ENCODE data around the gene MYZAP. TPM values are rescaled to one million over a fixed set of nuclear protein-coding genes. Genes with fewer than 3 reads are reported as not detected.

MYZAP gene
- total RNA-seq, 1 experiment from 2014 or later = 0.63 TPM

GRCh38 chr15:57594479-57594878 is 2.8 kb downstream of the MYZAP start:
- Mint-ChIP-seq H3K36me3 (ENCODE audit: insufficient read depth in 1 of 3, low read depth in 3 of 3) (no peaks in the 10 kb centered on the region), H3K4me3 (no peak overlapping the region), H3K27me3 (ENCODE audit: low read depth) (peaks cover 43% of the 10 kb centered on the region), H3K9me3 (no peaks in the 10 kb centered on the region), H3K4me1 (peaks cover 16 to 20% of the 10 kb centered on the region in 2 experiments), H3K27ac (no peak overlapping the region)
- no peak overlapping the region for H3K56ac ChIP-seq (ENCODE audit: insufficient read length, low read depth, low read length)
- H3K79me2 ChIP-seq (ENCODE audit: insufficient read depth, low read length) = no peaks in the 10 kb centered on the region
- no peaks in the 10 kb centered on the region for H3K9me3 ChIP-seq (ENCODE audit: control insufficient read depth, low read depth, low read length)
- H3K18ac ChIP-seq (ENCODE audit: insufficient read length, low read depth, low read length) = no peak overlapping the region
- H3K4me2 ChIP-seq (ENCODE audit: insufficient read depth, insufficient read length, low read length) = no peak overlapping the region
- H3K23me2 ChIP-seq (ENCODE audit: insufficient read length, low read depth, low read length, poor library complexity, severe bottlenecking) = peaks cover 3% of the 10 kb centered on the region
- no peak for DNase-seq
- H3T11ph ChIP-seq (ENCODE audit: low read length) = no peak overlapping the region
- H4K91ac ChIP-seq (ENCODE audit: insufficient read length, low read depth, low read length) = no peak overlapping the region
- no peak overlapping the region for H4K8ac ChIP-seq (replicated peaks; ENCODE audit: insufficient read length, low read depth, low read length)
- WGBS (ENCODE audit: extremely low coverage, insufficient read length, low lambda C conversion rate) = no CpG with 5 or more reads among the region's 6 CpGs
- no peak overlapping the region for H2BK20ac ChIP-seq (ENCODE audit: low read depth, low read length, poor library complexity, severe bottlenecking)
- no peak overlapping the region for H3K9ac ChIP-seq (ENCODE audit: extremely low read depth, insufficient read length, low read length)
- no peak overlapping the region for H2BK15ac ChIP-seq (ENCODE audit: low read depth, low read length)
- H3K27me3 ChIP-seq (ENCODE audit: insufficient read depth, low read length) = no peaks in the 10 kb centered on the region
- H2AK5ac ChIP-seq (ENCODE audit: insufficient read length, low read length) = no peak overlapping the region
- no peak overlapping the region for H2BK5ac ChIP-seq (ENCODE audit: insufficient read length, low read length)
- no peak overlapping the region for H3K4ac ChIP-seq (ENCODE audit: low read depth, low read length)
- H3K27ac ChIP-seq (ENCODE audit: insufficient read length, low read depth, low read length) = no peak overlapping the region
- H2AFZ ChIP-seq (ENCODE audit: low read length) = no peak overlapping the region
- no peak overlapping the region for H2BK12ac ChIP-seq (ENCODE audit: insufficient read length, low read depth, low read length)
- H3K79me1 ChIP-seq (ENCODE audit: insufficient read depth, low read depth, low read length, poor library complexity, severe bottlenecking) = no peaks in the 10 kb centered on the region
- no peak overlapping the region for H2BK120ac ChIP-seq (ENCODE audit: low read depth, low read length, poor library complexity, severe bottlenecking)
- H4K5ac ChIP-seq (ENCODE audit: insufficient read length, low read depth, low read length) = no peak overlapping the region
- TF ChIP-seq CTCF (conservative IDR thresholded peaks at IDR 0.05) = no peak
- no peaks in the 10 kb centered on the region for H4K20me1 ChIP-seq (ENCODE audit: control insufficient read depth, insufficient read depth, insufficient read length)
- no peaks in the 10 kb centered on the region for H3K4me1 ChIP-seq (ENCODE audit: insufficient read depth, low read length)
- no peak overlapping the region for H3K14ac ChIP-seq (ENCODE audit: insufficient read depth, low read length)
- H3K23ac ChIP-seq (ENCODE audit: insufficient read length, low read depth, low read length) = no peak overlapping the region
